ENCODE measurements around the gene JAKMIP2.

JAKMIP2 gene

GRCh38 chr5:147547730-147548129, 234.8 kb downstream of the JAKMIP2 start:
- DNase-seq: no peak

GRCh38 chr5:147544556-147544955, 238.0 kb downstream of the JAKMIP2 start:
- DNase-seq: no peak

- DNase-seq: no peak
These were observed 243.5 kb downstream of the JAKMIP2 start for GRCh38 chr5:147539053-147539452.

GRCh38 chr5:147538236-147538635, 244.3 kb downstream of the JAKMIP2 start:
- no peak for DNase-seq
